HL-60 (cell line): ENCODE results near the gene UHRF1.

Experiments used
- DNase-seq, 2 experiments: peaks; one replicate each; pipeline ENCODE4 v3.0.0-alpha.2; 2010 to 2020; ENCODE audit warnings: low read depth in 1 of 2, low spot score in 1 of 2
- H3K27ac ChIP-seq: fragments of 250-450 bp; sonication (Bioruptor Pico); replicated peaks from 2 replicates; pipeline ENCODE4 v1.5.1; 2020; ENCODE audit warnings: mild to moderate bottlenecking, moderate library complexity
- H3K27me3 ChIP-seq: fragments of 250-450 bp; sonication (Bioruptor Pico); 2 replicates; pipeline ENCODE4 v1.5.1; 2021; ENCODE audit warnings: mild to moderate bottlenecking, moderate library complexity; ENCODE audit not compliant: insufficient read depth, poor library complexity, severe bottlenecking
- H3K4me3 ChIP-seq: replicated peaks from 2 replicates; pipeline ENCODE4 v1.5.1; 2011; ENCODE audit warnings: mild to moderate bottlenecking, control low read depth, low read length; ENCODE audit not compliant: insufficient read depth
- CTCF ChIP-seq: IDR thresholded peaks from one replicate; pipeline ENCODE4 v1.5.1; 2011; ENCODE audit warnings: low read length, control low read depth, inconsistent platforms; ENCODE audit not compliant: insufficient read depth
- GABPA ChIP-seq: IDR thresholded peaks from 2 replicates; pipeline ENCODE4 v1.6.1; 2012; ENCODE audit warnings: low read depth
- POLR2AphosphoS5 ChIP-seq: IDR thresholded peaks from 2 replicates; pipeline ENCODE4 v1.6.1; 2012; ENCODE audit warnings: low read depth
- REST ChIP-seq: IDR thresholded peaks from 2 replicates; pipeline ENCODE4 v1.6.1; 2012; ENCODE audit warnings: low read depth; ENCODE audit not compliant: insufficient replicate concordance
- SPI1 ChIP-seq: IDR thresholded peaks from 2 replicates; pipeline ENCODE4 v1.6.1; 2012; ENCODE audit warnings: low read depth, mild to moderate bottlenecking, borderline replicate concordance

UHRF1 gene

GRCh38 chr19:4866595-4867424, 42.5 kb upstream of the UHRF1 start:
- H3K27ac ChIP-seq, result peak overlapping the region; percentile 73
- peak; percentile 63 to 64 for DNase-seq
- H3K27me3 ChIP-seq, result no peaks in the 10 kb centered on the region
- TF ChIP-seq GABPA, result no peak
- peak; percentile 42; the same call in 1 of the 2 replicates for TF ChIP-seq SPI1
- H3K4me3 ChIP-seq, result peak overlapping the region; percentile 88

GRCh38 chr19:4867534-4868285, 41.6 kb upstream of the UHRF1 start, which contains the start of gene PLIN3:
TSS of gene PLIN3 (minus strand) at chr19:4867667. CDS start at chr19:4861394, 6,273 bp downstream.
- DNase-seq, result peak; percentile 89 to 95
- Histone ChIP-seq H3K27ac (peak within 1 kb of the TSS; percentile 73), H3K4me3 (peak within 1 kb of the TSS; percentile 88), H3K27me3 (no peaks in the 10 kb centered on the region)
- TF ChIP-seq CTCF (no peak), POLR2AphosphoS5 (0 out of 2 replicates have a peak, but pooled peaks have one; percentile 13), REST (no peak), GABPA (no peak), SPI1 (no peak)

- no peak overlapping the region for H3K27ac ChIP-seq
- TF ChIP-seq REST (no peak), SPI1 (no peak), GABPA (no peak), POLR2AphosphoS5 (no peak), CTCF (no peak)
- no peak for DNase-seq
- no peaks in the 10 kb centered on the region for H3K27me3 ChIP-seq
- no peak overlapping the region for H3K4me3 ChIP-seq
Measured at GRCh38 chr19:4868286-4868834, 40.9 kb upstream of the UHRF1 start.
